Spleen (tissue), 7 donors: Measurements from ENCODE around the gene GRIN2D.

Experiments
- CTCF ChIP-seq, 11 experiments: fragments of 200-600 bp in 7 of 11; fragments of 450-650 bp in 4 of 11; sonication (generic) in 4 of 11; IDR thresholded peaks in 8 of 11; conservative IDR thresholded peaks in 3 of 11; 1 replicate in 7 of 11; 2 replicates in 4 of 11; pipeline versions ENCODE4 v1.4.0 to v1.8.0; 2016 to 2021; ENCODE audit warnings: antibody characterized with exemption in 11 of 11, inconsistent platforms in 4 of 11, mild to moderate bottlenecking in 1 of 11
- POLR2A ChIP-seq, 3 donors: fragments of 450-650 bp; IDR thresholded peaks; one replicate each; pipeline ENCODE4 v1.5.1; 2017; ENCODE audit warnings: antibody characterized with exemption in 3 of 3, mild to moderate bottlenecking in 1 of 3
- donor health status: DM: no; HTN: no; CAD: no; lungs with moderate emphysema.
- donor health status: DM: no; HTN: no; CAD: no.
- donor health status: DM: no; HTN: no; CAD: no.

- TF ChIP-seq CTCF (IDR thresholded peaks at IDR 0.05 in 8 of 11, conservative IDR thresholded peaks at IDR 0.05 in 3 of 11) (no peak), POLR2A (IDR thresholded peaks at IDR 0.05) (no peak)
Observed at GRCh38 chr19:48368936-48369335, 24.5 kb upstream of the GRIN2D start.
